OCI-LY7 (cell line): ENCODE results near the gene TKT. TPM values are rescaled to one million over a fixed set of nuclear protein-coding genes. Genes with fewer than 3 reads are reported as not detected.

Source experiments
- BruUV-seq: library from RNA; stranded (reverse); fragments of 400-500 nt; replicated peaks from 2 replicates; lab custom pipeline; 2021; lab: Mats Ljungman, UMichigan
- CTCF ChIA-PET: fragments of 300-600 bp; sonication (Branson Sonifier 250); formaldehyde crosslinking; loops from one replicate; lab custom pipeline; 2022; ENCODE audit warnings: antibody characterized with exemption; ENCODE audit not compliant: unreplicated experiment; lab: Charles Lee
- POLR2A ChIA-PET: fragments of 300-600 bp; sonication (Branson Sonifier 250); formaldehyde crosslinking; loops from one replicate; lab custom pipeline; 2022; ENCODE audit warnings: antibody characterized with exemption; lab: Charles Lee
- DNase-seq: peaks from one replicate; pipeline ENCODE4 v3.0.0-alpha.2; 2015; ENCODE audit warnings: low spot score
- H2AFZ ChIP-seq: fragments of 200-600 bp; sonication (generic), shearing (Covaris generic); 2 replicates; pipeline ENCODE4 v1.6.1; 2014; ENCODE audit warnings: mild to moderate bottlenecking, antibody characterized with exemption, low read length, moderate library complexity
- H3K27ac ChIP-seq: fragments of 200-600 bp; sonication (generic); 2 replicates; pipeline ENCODE4 v1.5.1; 2014; ENCODE audit warnings: mixed run types, low read depth, mild to moderate bottlenecking, moderate library complexity, low read length, inconsistent platforms; ENCODE audit not compliant: poor library complexity, severe bottlenecking
- H3K36me3 ChIP-seq: fragments of 200-600 bp; sonication (generic); 2 replicates; pipeline ENCODE4 v1.6.1; 2014; ENCODE audit warnings: mild to moderate bottlenecking, antibody characterized with exemption, low read length, moderate library complexity, mixed read lengths; ENCODE audit not compliant: insufficient read depth
- H3K4me1 ChIP-seq: fragments of 200-600 bp; sonication (generic); 2 replicates; pipeline ENCODE4 v1.5.1; 2014; ENCODE audit warnings: mild to moderate bottlenecking, low read length; ENCODE audit not compliant: insufficient read depth, poor library complexity, severe bottlenecking
- H3K4me2 ChIP-seq: fragments of 200-600 bp; sonication (generic); 2 replicates; pipeline ENCODE4 v1.6.1; 2014; ENCODE audit warnings: mild to moderate bottlenecking, low read length
- H3K4me3 ChIP-seq: fragments of 200-600 bp; sonication (generic); 2 replicates; pipeline ENCODE4 v1.5.1; 2014; ENCODE audit warnings: mild to moderate bottlenecking, low read depth, low read length; ENCODE audit not compliant: poor library complexity, severe bottlenecking
- H3K79me2 ChIP-seq: fragments of 200-600 bp; sonication (generic); 2 replicates; pipeline ENCODE4 v1.6.1; 2016; ENCODE audit warnings: low read depth, mild to moderate bottlenecking, low read length, moderate library complexity, mixed read lengths; ENCODE audit not compliant: insufficient read depth
- H3K9me2 ChIP-seq: fragments of 200-600 bp; sonication (generic); 2 replicates; pipeline ENCODE4 v1.6.1; 2016; ENCODE audit warnings: mild to moderate bottlenecking, low read length, mixed read lengths; ENCODE audit not compliant: insufficient read depth
- H3K9me3 ChIP-seq: fragments of 200-600 bp; sonication (generic); 2 replicates; pipeline ENCODE4 v1.6.1; 2014; ENCODE audit warnings: mild to moderate bottlenecking, mixed run types, low read length, mixed read lengths
- H4K20me1 ChIP-seq: fragments of 200-600 bp; sonication (generic); 2 replicates; pipeline ENCODE4 v1.6.1; 2014; ENCODE audit warnings: mild to moderate bottlenecking, antibody characterized with exemption, low read length, moderate library complexity, mixed read lengths; ENCODE audit not compliant: insufficient read depth
- CTCF ChIP-seq: fragments of 200-600 bp; sonication (generic); conservative IDR thresholded peaks from 2 replicates; pipeline ENCODE4 v1.5.1; 2014; ENCODE audit warnings: mild to moderate bottlenecking, antibody characterized with exemption, low read length, moderate library complexity, mixed read lengths
- EZH2phosphoT487 ChIP-seq: fragments of 200-600 bp; sonication (generic); IDR thresholded peaks from 2 replicates; pipeline ENCODE4 v1.6.1; 2018; ENCODE audit warnings: low read depth, borderline replicate concordance, mild to moderate bottlenecking, mixed run types, antibody characterized with exemption, low read length, moderate library complexity, mixed read lengths
- intact Hi-C: fragments of 100-400 bp; cut with micrococcal nuclease; formaldehyde crosslinking; loops from one replicate; pipeline ENCODE4 v1.10.0; 2022; ENCODE audit not compliant: unreplicated experiment
- total RNA-seq, 2 experiments: library from RNA; depleted of rRNA in 1 of 2; stranded (reverse); fragments of >200 nt in 1 of 2; shearing (Covaris generic) in 1 of 2; gene quantifications; 2 replicates each; pipeline ENCODE4 v1.2.3, GENCODE V29; 2014 to 2022

Gene TKT
- total RNA-seq, 2 experiments from 2014 or later, result 325 to 386 TPM

- TF ChIP-seq EZH2phosphoT487, result no peak
- TF ChIP-seq CTCF, result no peak
- POLR2A ChIA-PET, result no interaction called here
- intact Hi-C loops, result no loop called here
- H2AFZ ChIP-seq, result no peak overlapping the region
- no peaks in the 10 kb centered on the region for H3K9me2 ChIP-seq
- no peaks in the 10 kb centered on the region for H4K20me1 ChIP-seq
- CTCF ChIA-PET, result no interaction called here
- BruUV-seq, result no TSS peak
- peaks cover 4% of the 10 kb centered on the region for H3K79me2 ChIP-seq
- H3K4me2 ChIP-seq, result no peak overlapping the region
- H3K27ac ChIP-seq, result no peak overlapping the region
- H3K36me3 ChIP-seq, result no peaks in the 10 kb centered on the region
- peaks cover 5% of the 10 kb centered on the region for H3K4me1 ChIP-seq
- DNase-seq, result no peak
- no peaks in the 10 kb centered on the region for H3K9me3 ChIP-seq
- H3K4me3 ChIP-seq, result no peak overlapping the region
Observed at GRCh38 chr3:53260286-53260785, 4.5 kb upstream of the TKT start.

DNA sequence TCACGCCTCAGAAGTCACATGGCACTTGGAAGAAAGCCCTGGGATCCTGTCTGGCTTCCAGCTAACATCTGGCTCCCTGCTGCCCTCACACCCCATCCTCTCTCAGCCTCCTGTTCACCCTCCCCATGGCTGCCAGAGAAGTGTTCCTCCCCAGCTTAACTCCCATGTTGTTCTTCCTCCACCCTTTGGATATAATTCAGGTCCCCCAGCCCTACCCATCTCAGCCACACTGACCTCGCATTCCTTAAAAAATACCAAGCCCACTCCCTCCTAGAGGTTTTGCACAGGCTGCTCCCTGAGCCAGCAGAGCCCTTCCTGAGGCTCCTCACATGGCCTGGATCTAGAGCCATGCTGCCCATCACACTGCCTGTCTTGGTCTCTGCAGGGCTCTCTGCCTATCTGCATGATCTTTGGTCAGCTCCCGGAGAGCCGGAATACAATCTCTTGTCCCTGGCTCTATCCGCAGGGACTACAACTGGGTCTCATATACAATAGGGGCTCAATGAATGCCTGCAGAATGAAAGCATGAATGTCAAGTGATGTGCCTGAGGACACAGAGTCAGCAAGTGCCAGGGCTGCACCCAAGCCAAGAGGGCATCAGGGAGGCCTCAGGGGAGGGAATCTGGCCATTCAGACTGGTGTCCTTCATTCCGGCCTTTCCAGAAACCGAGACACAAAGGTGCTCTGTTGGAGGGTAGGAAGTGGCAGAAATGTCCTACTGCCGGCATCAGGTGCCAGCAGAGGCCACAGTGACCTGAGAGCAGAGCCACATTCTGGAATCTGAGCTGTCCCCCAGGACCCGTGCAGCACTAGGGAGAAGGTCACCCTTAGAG, 3.8 kb upstream of the TKT start:
- intact Hi-C loops, result no loop called here
- Histone ChIP-seq H4K20me1 (0 out of 2 replicates have a peak, but pooled peaks cover under 1% of the 10 kb centered on the region), H3K9me2 (no peaks in the 10 kb centered on the region), H3K27ac (no peak overlapping the region), H3K9me3 (no peaks in the 10 kb centered on the region), H3K4me1 (peaks cover 5% of the 10 kb centered on the region), H3K4me2 (no peak overlapping the region), H3K79me2 (peaks cover 11% of the 10 kb centered on the region), H3K4me3 (no peak overlapping the region), H3K36me3 (peaks cover 5% of the 10 kb centered on the region), H2AFZ (no peak overlapping the region)
- TF ChIP-seq CTCF (no peak), EZH2phosphoT487 (no peak)
- DNase-seq, result no peak
- CTCF ChIA-PET, result no interaction called here
- BruUV-seq, result no TSS peak
- POLR2A ChIA-PET, result interaction anchor here (1.0 kb wide), 1 partner anchor 16 kb away, joined by 3 read pairs; no protein-coding TSS in a partner anchor
